Measurements from ENCODE around the gene CABCOCO1. TPM values are rescaled to one million over a fixed set of nuclear protein-coding genes. Genes with fewer than 3 reads are reported as not detected.
A peak's percentile ranks its signal among the peaks of the same experiment; 100 is the strongest.

The CABCOCO1 gene
- total RNA-seq, 1 experiment from 2014 or later: not detected

DNA sequence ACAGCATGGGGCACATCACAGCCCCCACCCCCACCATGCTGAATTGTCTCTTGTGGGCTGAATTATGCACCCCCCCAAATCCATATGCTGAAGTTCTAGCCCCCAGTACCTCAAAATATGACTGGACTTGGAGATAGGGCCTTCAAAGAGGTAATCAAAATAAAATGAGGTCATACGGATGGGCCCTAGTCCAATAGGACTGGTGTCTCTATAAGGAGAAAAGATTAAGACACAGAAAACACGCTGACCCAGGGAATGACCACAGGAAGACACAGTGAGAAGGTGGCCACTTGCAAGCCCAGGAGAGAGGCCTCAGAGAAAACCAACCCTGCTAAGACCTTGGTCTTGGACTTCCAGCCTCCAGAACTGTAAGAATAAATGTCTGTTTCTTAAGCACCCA, 132.4 kb downstream of the CABCOCO1 start:
- no peaks in the 10 kb centered on the region for H3K79me2 ChIP-seq (ENCODE audit: insufficient read depth, low read length)
- H3K4me1 ChIP-seq (ENCODE audit: control insufficient read depth in 1 of 2, insufficient read depth in 2 of 2, low read length in 2 of 2): peaks cover 0 to 2% of the 10 kb centered on the region in 2 experiments; a peak in 1 of 4 replicates
- no peaks in the 10 kb centered on the region for H3K36me3 ChIP-seq (ENCODE audit: control insufficient read depth in 1 of 2, insufficient read depth in 2 of 2, low read length in 2 of 2)
- no peaks in the 10 kb centered on the region for H4K20me1 ChIP-seq (ENCODE audit: insufficient read depth)
- H3K4me2 ChIP-seq (ENCODE audit: low read length): no peak overlapping the region
- H2AFZ ChIP-seq (ENCODE audit: low read depth, low read length, poor library complexity, severe bottlenecking): no peak overlapping the region
- DNase-seq (ENCODE audit: low read depth, low spot score) (no peak), ATAC-seq (peak; percentile 48)
- H3K27ac ChIP-seq (ENCODE audit: low read depth, low read length): no peak overlapping the region
- no peaks in the 10 kb centered on the region for H3K9me3 ChIP-seq (ENCODE audit: control insufficient read depth in 1 of 2, insufficient read depth in 1 of 2, low read depth in 1 of 2, low read length in 2 of 2)
- H3K27me3 ChIP-seq (ENCODE audit: insufficient read depth, low read length): no peaks in the 10 kb centered on the region
- no peak overlapping the region for H3K9ac ChIP-seq (ENCODE audit: low read length)
- H3K4me3 ChIP-seq (replicated peaks in 1 of 2; ENCODE audit: low read depth in 1 of 2, low read length in 2 of 2): no peak overlapping the region
- no peaks in the 10 kb centered on the region for H3K9me2 ChIP-seq (ENCODE audit: insufficient read depth)
- no peak for TF ChIP-seq ZNF274 (IDR thresholded peaks at IDR 0.05; ENCODE audit: low read depth, low read length)
- TF ChIP-seq, protein P1, sequence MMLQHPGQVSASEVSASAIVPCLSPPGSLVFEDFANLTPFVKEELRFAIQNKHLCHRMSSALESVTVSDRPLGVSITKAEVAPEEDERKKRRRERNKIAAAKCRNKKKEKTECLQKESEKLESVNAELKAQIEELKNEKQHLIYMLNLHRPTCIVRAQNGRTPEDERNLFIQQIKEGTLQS (IDR thresholded peaks at IDR 0.05): no peak
- no peak for TF ChIP-seq POLR2A (IDR thresholded peaks at IDR 0.05; ENCODE audit: borderline replicate concordance, extremely low read depth, insufficient read depth, insufficient read length)
- no peak for TF ChIP-seq CEBPB (IDR thresholded peaks at IDR 0.05; ENCODE audit: low read depth)
- no peak for TF ChIP-seq FOSL1 (IDR thresholded peaks at IDR 0.05; ENCODE audit: low read depth)
- TF ChIP-seq EGR1 (IDR thresholded peaks at IDR 0.05; ENCODE audit: low read depth): no peak
- TF ChIP-seq POLR2AphosphoS5 (IDR thresholded peaks at IDR 0.05; ENCODE audit: low read depth, low read length): no peak
- TF ChIP-seq SP1 (IDR thresholded peaks at IDR 0.05; ENCODE audit: low read depth): no peak
- RAD21 ChIA-PET (ENCODE audit: low non-redundant PET in 1 of 2, low total read pairs in 2 of 2, uncharacterized antibody in 2 of 2, unreplicated experiment in 2 of 2): no interaction called here
- no TSS peak for BruUV-seq (replicated peaks)
- POLR2A ChIA-PET: no interaction called here
- intact Hi-C loops (cut with micrococcal nuclease): no loop called here
- CTCF ChIA-PET: no interaction called here

DNA sequence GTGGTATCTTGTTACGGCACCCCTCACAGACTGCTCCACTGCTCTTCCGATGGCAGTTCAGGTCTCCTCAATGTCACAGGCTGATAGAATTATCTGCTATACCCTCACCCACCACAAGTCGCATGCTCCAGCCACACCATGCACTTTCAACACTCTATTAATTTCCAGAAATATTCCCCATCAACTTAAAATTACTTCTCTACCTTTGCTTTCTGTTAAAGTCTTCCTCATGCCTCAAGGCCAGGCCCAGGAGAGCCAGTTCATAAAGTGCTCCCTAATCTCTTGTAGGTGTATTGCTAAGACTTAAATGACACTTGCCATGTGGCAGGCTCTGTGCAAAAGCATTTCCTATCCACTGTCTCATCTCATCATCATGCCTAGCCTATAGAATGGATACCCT, 132.8 kb downstream of the CABCOCO1 start:
- ChIA-PET CTCF (no interaction called here), POLR2A (no interaction called here), RAD21 (ENCODE audit: low non-redundant PET in 1 of 2, low total read pairs in 2 of 2, uncharacterized antibody in 2 of 2, unreplicated experiment in 2 of 2) (no interaction called here)
- intact Hi-C loops (cut with micrococcal nuclease): no loop called here
- Histone ChIP-seq H3K4me2 (ENCODE audit: low read length) (no peak overlapping the region), H3K79me2 (ENCODE audit: insufficient read depth, low read length) (no peaks in the 10 kb centered on the region), H3K4me3 (replicated peaks in 1 of 2; ENCODE audit: low read depth in 1 of 2, low read length in 2 of 2) (no peak overlapping the region), H3K27me3 (ENCODE audit: insufficient read depth, low read length) (no peaks in the 10 kb centered on the region), H3K36me3 (ENCODE audit: control insufficient read depth in 1 of 2, insufficient read depth in 2 of 2, low read length in 2 of 2) (no peaks in the 10 kb centered on the region), H4K20me1 (ENCODE audit: insufficient read depth) (no peaks in the 10 kb centered on the region), H3K4me1 (ENCODE audit: control insufficient read depth in 1 of 2, insufficient read depth in 2 of 2, low read length in 2 of 2) (peaks cover 0 to 2% of the 10 kb centered on the region in 2 experiments; a peak in 1 of 4 replicates), H3K27ac (ENCODE audit: low read depth, low read length) (no peak overlapping the region), H3K9ac (ENCODE audit: low read length) (no peak overlapping the region), H3K9me3 (ENCODE audit: control insufficient read depth in 1 of 2, insufficient read depth in 1 of 2, low read depth in 1 of 2, low read length in 2 of 2) (no peaks in the 10 kb centered on the region), H2AFZ (ENCODE audit: low read depth, low read length, poor library complexity, severe bottlenecking) (no peak overlapping the region), H3K9me2 (ENCODE audit: insufficient read depth) (no peaks in the 10 kb centered on the region)
- BruUV-seq (replicated peaks): no TSS peak
- DNase-seq (ENCODE audit: low read depth, low spot score) (no peak), ATAC-seq (peak; percentile 97)
- TF ChIP-seq, protein P2, sequence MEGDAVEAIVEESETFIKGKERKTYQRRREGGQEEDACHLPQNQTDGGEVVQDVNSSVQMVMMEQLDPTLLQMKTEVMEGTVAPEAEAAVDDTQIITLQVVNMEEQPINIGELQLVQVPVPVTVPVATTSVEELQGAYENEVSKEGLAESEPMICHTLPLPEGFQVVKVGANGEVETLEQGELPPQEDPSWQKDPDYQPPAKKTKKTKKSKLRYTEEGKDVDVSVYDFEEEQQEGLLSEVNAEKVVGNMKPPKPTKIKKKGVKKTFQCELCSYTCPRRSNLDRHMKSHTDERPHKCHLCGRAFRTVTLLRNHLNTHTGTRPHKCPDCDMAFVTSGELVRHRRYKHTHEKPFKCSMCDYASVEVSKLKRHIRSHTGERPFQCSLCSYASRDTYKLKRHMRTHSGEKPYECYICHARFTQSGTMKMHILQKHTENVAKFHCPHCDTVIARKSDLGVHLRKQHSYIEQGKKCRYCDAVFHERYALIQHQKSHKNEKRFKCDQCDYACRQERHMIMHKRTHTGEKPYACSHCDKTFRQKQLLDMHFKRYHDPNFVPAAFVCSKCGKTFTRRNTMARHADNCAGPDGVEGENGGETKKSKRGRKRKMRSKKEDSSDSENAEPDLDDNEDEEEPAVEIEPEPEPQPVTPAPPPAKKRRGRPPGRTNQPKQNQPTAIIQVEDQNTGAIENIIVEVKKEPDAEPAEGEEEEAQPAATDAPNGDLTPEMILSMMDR (IDR thresholded peaks at IDR 0.05 in 2 of 3, conservative IDR thresholded peaks at IDR 0.05 in 1 of 3; ENCODE audit: borderline replicate concordance in 1 of 3, insufficient read depth in 1 of 3, low read depth in 2 of 3, low read length in 2 of 3): peak in 2 of 3 experiments; percentile 47 to 56; a peak in 4 of 6 replicates
- TF ChIP-seq FOSL1 (IDR thresholded peaks at IDR 0.05; ENCODE audit: low read depth): no peak

Measured in HCT116 (cell line).